Measurements from ENCODE around the gene KCNAB1.

The KCNAB1 gene

GRCh38 chr3:156285626-156286025 is 165.2 kb downstream of the KCNAB1 start:
- no peak for TF ChIP-seq CTCF (IDR thresholded peaks at IDR 0.05; ENCODE audit: insufficient read depth, low read length, poor library complexity, severe bottlenecking)
- no peak for TF ChIP-seq EZH2phosphoT487 (conservative IDR thresholded peaks at IDR 0.05; ENCODE audit: low read length)
- Histone ChIP-seq H3K9ac (ENCODE audit: low read length) (no peak overlapping the region), H3K9me3 (ENCODE audit: insufficient read depth, low read length) (no peaks in the 10 kb centered on the region), H3K27ac (ENCODE audit: low read depth, low read length) (no peak overlapping the region), H3F3A (ENCODE audit: insufficient read depth) (no peaks in the 10 kb centered on the region), H3K79me2 (ENCODE audit: insufficient read depth, low read length) (no peaks in the 10 kb centered on the region), H3K4me3 (ENCODE audit: insufficient read depth, low read length, poor library complexity, severe bottlenecking) (no peak overlapping the region), H3K4me2 (ENCODE audit: low read depth, low read length, poor library complexity, severe bottlenecking) (no peak overlapping the region), H3K9me2 (replicated peaks; ENCODE audit: insufficient read depth, low read length) (no peaks in the 10 kb centered on the region), H3K27me3 (ENCODE audit: low read length) (no peaks in the 10 kb centered on the region), H3K36me3 (ENCODE audit: low read length) (no peaks in the 10 kb centered on the region), H4K20me1 (ENCODE audit: low read depth, low read length) (no peaks in the 10 kb centered on the region), H2AFZ (ENCODE audit: low read depth, low read length, severe bottlenecking) (no peak overlapping the region)

DNA sequence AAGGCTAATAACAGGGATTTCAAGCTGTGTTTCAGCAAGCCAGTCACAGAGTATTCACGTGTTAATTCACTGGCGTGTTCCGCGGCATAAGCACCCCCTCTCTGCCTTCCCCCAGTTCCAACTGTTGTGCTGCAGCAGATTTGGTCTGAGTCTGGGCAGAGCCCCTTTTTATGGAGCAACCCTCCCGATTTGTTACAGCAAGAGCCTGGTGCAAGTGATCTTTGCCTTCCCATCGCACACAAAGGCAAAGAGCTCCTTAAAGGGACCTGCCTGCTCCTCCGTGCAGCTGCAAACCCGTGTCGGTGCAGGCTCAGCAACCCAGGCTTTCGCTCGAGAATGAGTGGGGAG is 170.5 kb downstream of the KCNAB1 start:
- no peak overlapping the region for H3K4me2 ChIP-seq (ENCODE audit: low read depth, low read length, poor library complexity, severe bottlenecking)
- H2AFZ ChIP-seq (ENCODE audit: low read depth, low read length, severe bottlenecking) = no peak overlapping the region
- no peak overlapping the region for H3K4me3 ChIP-seq (ENCODE audit: insufficient read depth, low read length, poor library complexity, severe bottlenecking)

GRCh38 chr3:156291272-156292123 is 171.1 kb downstream of the KCNAB1 start:
- Histone ChIP-seq H3K9me3 (ENCODE audit: insufficient read depth, low read length) (no peaks in the 10 kb centered on the region), H3K36me3 (ENCODE audit: low read length) (no peaks in the 10 kb centered on the region), H4K20me1 (ENCODE audit: low read depth, low read length) (no peaks in the 10 kb centered on the region), H3K4me3 (ENCODE audit: insufficient read depth, low read length, poor library complexity, severe bottlenecking) (no peak overlapping the region), H3K9ac (ENCODE audit: low read length) (no peak overlapping the region), H2AFZ (ENCODE audit: low read depth, low read length, severe bottlenecking) (no peak overlapping the region), H3K4me2 (ENCODE audit: low read depth, low read length, poor library complexity, severe bottlenecking) (peak overlapping the region; percentile 22), H3K79me2 (ENCODE audit: insufficient read depth, low read length) (no peaks in the 10 kb centered on the region), H3F3A (ENCODE audit: insufficient read depth) (no peaks in the 10 kb centered on the region), H3K27ac (ENCODE audit: low read depth, low read length) (no peak overlapping the region), H3K27me3 (ENCODE audit: low read length) (no peaks in the 10 kb centered on the region), H3K9me2 (replicated peaks; ENCODE audit: insufficient read depth, low read length) (no peaks in the 10 kb centered on the region)
- TF ChIP-seq EZH2phosphoT487 (conservative IDR thresholded peaks at IDR 0.05; ENCODE audit: low read length) (no peak), CTCF (IDR thresholded peaks at IDR 0.05; ENCODE audit: insufficient read depth, low read length, poor library complexity, severe bottlenecking) (no peak)

More for the DNA sequence above, 170.5 kb downstream of the KCNAB1 start:
- TF ChIP-seq EZH2phosphoT487 (conservative IDR thresholded peaks at IDR 0.05; ENCODE audit: low read length) (no peak), CTCF (IDR thresholded peaks at IDR 0.05; ENCODE audit: insufficient read depth, low read length, poor library complexity, severe bottlenecking) (no peak)
- no peaks in the 10 kb centered on the region for H3K36me3 ChIP-seq (ENCODE audit: low read length)
- H4K20me1 ChIP-seq (ENCODE audit: low read depth, low read length) = no peaks in the 10 kb centered on the region
- H3K79me2 ChIP-seq (ENCODE audit: insufficient read depth, low read length) = no peaks in the 10 kb centered on the region
- H3F3A ChIP-seq (ENCODE audit: insufficient read depth) = no peaks in the 10 kb centered on the region
- no peaks in the 10 kb centered on the region for H3K9me3 ChIP-seq (ENCODE audit: insufficient read depth, low read length)
- H3K9me2 ChIP-seq (replicated peaks; ENCODE audit: insufficient read depth, low read length) = no peaks in the 10 kb centered on the region
- no peaks in the 10 kb centered on the region for H3K27me3 ChIP-seq (ENCODE audit: low read length)
- no peak overlapping the region for H3K27ac ChIP-seq (ENCODE audit: low read depth, low read length)
- no peak overlapping the region for H3K9ac ChIP-seq (ENCODE audit: low read length)
